SK-N-SH treated with all-trans-retinoic acid at 6 μM for 48 hours (cell line): Measurements from ENCODE around the gene ARMC7.

Experiments
- CREB5 ChIP-seq: fragments of 250-450 bp; sonication (Bioruptor Pico); IDR thresholded peaks from 2 replicates; pipeline ENCODE4 v1.5.1; 2020; ENCODE audit warnings: low read depth, mild to moderate bottlenecking, moderate library complexity
- CSDC2 ChIP-seq: fragments of 250-450 bp; sonication (Bioruptor Pico); IDR thresholded peaks from 2 replicates; pipeline ENCODE4 v1.5.0; 2020; ENCODE audit warnings: mild to moderate bottlenecking, moderate library complexity
- GLIS3 ChIP-seq: fragments of 250-450 bp; sonication (Bioruptor Pico); IDR thresholded peaks from 2 replicates; pipeline ENCODE4 v1.5.0; 2020; ENCODE audit warnings: mild to moderate bottlenecking, moderate library complexity
- OSR1 ChIP-seq: fragments of 250-450 bp; sonication (Bioruptor Pico); IDR thresholded peaks from 2 replicates; pipeline ENCODE4 v1.8.0; 2022; ENCODE audit warnings: moderate library complexity, mild to moderate bottlenecking, inconsistent platforms
- PATZ1 ChIP-seq: fragments of 250-450 bp; sonication (Bioruptor Pico); IDR thresholded peaks from 2 replicates; pipeline ENCODE4 v1.8.0; 2020; ENCODE audit warnings: mild to moderate bottlenecking, moderate library complexity, borderline replicate concordance
- POU6F1 ChIP-seq: fragments of 250-450 bp; sonication (Bioruptor Pico); IDR thresholded peaks from 2 replicates; pipeline ENCODE4 v1.8.0; 2021; ENCODE audit warnings: low read depth, mild to moderate bottlenecking, moderate library complexity, borderline replicate concordance
- PPARA ChIP-seq: fragments of 250-450 bp; sonication (Bioruptor Pico); IDR thresholded peaks from 2 replicates; pipeline ENCODE4 v1.5.0; 2020; ENCODE audit warnings: mild to moderate bottlenecking, borderline replicate concordance
- ZFP3 ChIP-seq: fragments of 250-450 bp; sonication (Bioruptor Pico); IDR thresholded peaks from 2 replicates; pipeline ENCODE4 v1.5.0; 2020; ENCODE audit warnings: mild to moderate bottlenecking, moderate library complexity
- ZFP30 ChIP-seq: fragments of 450-650 bp; formaldehyde crosslinking; IDR thresholded peaks from 2 replicates; pipeline ENCODE4 v1.5.0; 2022; ENCODE audit warnings: mild to moderate bottlenecking, moderate library complexity
- ZNF565 ChIP-seq: fragments of 450-650 bp; formaldehyde crosslinking; conservative IDR thresholded peaks from 2 replicates; pipeline ENCODE4 v1.5.0; 2020; ENCODE audit warnings: low read depth, mild to moderate bottlenecking, moderate library complexity

- TF ChIP-seq ZFP3 (CRISPR knock-in tag) (peak; percentile 78), ZFP30 (CRISPR knock-in tag) (no peak), POU6F1 (no peak), ZNF565 (CRISPR knock-in tag) (0 out of 2 replicates have a peak, but pooled peaks have one; percentile 8), CSDC2 (peak; percentile 87; the same call in 1 of the 2 replicates), PATZ1 (CRISPR knock-in tag) (no peak; the same call in 1 of the 2 replicates), GLIS3 (no peak), OSR1 (no peak), CREB5 (CRISPR knock-in tag) (no peak), PPARA (CRISPR knock-in tag) (no peak)
Measured at GRCh38 chr17:75131278-75132017, 21.7 kb downstream of the ARMC7 start, which contains the start of gene NT5C.
